HepG2 (cell line): ENCODE data around the gene MAPK9. TPM values are rescaled to one million over a fixed set of nuclear protein-coding genes. Genes with fewer than 3 reads are reported as not detected.

Source experiments
- ADNP ChIP-seq: sonication (generic); formaldehyde crosslinking; IDR thresholded peaks from 2 replicates; pipeline ENCODE4 v1.4.0; 2020; ENCODE audit warnings: missing genetic modification reagents
- MAFK ChIP-seq, 2 experiments: IDR thresholded peaks in 1 of 2; conservative IDR thresholded peaks in 1 of 2; 2 replicates each; pipeline ENCODE4 v1.6.1; 2011; ENCODE audit warnings: improper control_type of control experiment in 2 of 2, low read length in 2 of 2
- MEF2D ChIP-seq: sonication (generic); formaldehyde crosslinking; IDR thresholded peaks from 2 replicates; pipeline ENCODE4 v1.5.1; 2020; ENCODE audit warnings: mild to moderate bottlenecking, missing genetic modification reagents
- TBL1XR1 ChIP-seq: fragments of 150-350 bp; IDR thresholded peaks from 2 replicates; pipeline ENCODE4 v1.6.1; 2014; ENCODE audit warnings: borderline replicate concordance, low read length; ENCODE audit not compliant: partially characterized antibody
- ZFP62 ChIP-seq: sonication (generic); formaldehyde crosslinking; IDR thresholded peaks from 2 replicates; pipeline ENCODE4 v1.4.0; 2020; ENCODE audit warnings: missing genetic modification reagents
- ZNF253 ChIP-seq: sonication (generic); formaldehyde crosslinking; IDR thresholded peaks from 2 replicates; pipeline ENCODE4 v1.8.0; 2022; ENCODE audit warnings: mild to moderate bottlenecking, missing genetic modification reagents, borderline replicate concordance
- ZSCAN25 ChIP-seq: sonication (generic); formaldehyde crosslinking; IDR thresholded peaks from 2 replicates; pipeline ENCODE4 v1.8.0; 2022; ENCODE audit warnings: mild to moderate bottlenecking, missing genetic modification reagents
- polyA plus RNA-seq, 8 experiments: library from polyadenylated mRNA; depleted of rRNA in 3 of 8; stranded (reverse) in 7 of 8; unstranded in 1 of 8; fragments of >200 nt; fragmentation: Illumina TruSeq in 4 of 8; extraction: Trizol in 4 of 8; gene quantifications; 2 replicates each; pipeline versions ENCODE4 v1.2.1 to v1.2.3, GENCODE V29; 2011 to 2016; ENCODE audit warnings: low read depth in 4 of 8, missing spikeins in 1 of 8, mixed read lengths in 1 of 8; ENCODE audit not compliant: insufficient read depth in 1 of 8
- total RNA-seq, 5 experiments: library from RNA; depleted of rRNA; stranded (reverse); fragments of >200 nt; fragmentation: Illumina TruSeq; extraction: Trizol; gene quantifications; 2 replicates each; pipeline ENCODE4 v1.2.3, GENCODE V29; 2016; ENCODE audit warnings: low read depth in 1 of 5
- TF ChIP-seq, protein P1 (sequence below): sonication (generic); formaldehyde crosslinking; IDR thresholded peaks from 2 replicates; pipeline ENCODE4 v1.5.0; 2020; ENCODE audit warnings: mild to moderate bottlenecking, missing genetic modification reagents, borderline replicate concordance
- TF ChIP-seq, protein P2 (sequence below): sonication (generic); formaldehyde crosslinking; IDR thresholded peaks from 2 replicates; pipeline ENCODE4 v1.9.0; 2021; ENCODE audit warnings: missing genetic modification reagents, borderline replicate concordance
- TF ChIP-seq, protein P3 (sequence below): sonication (generic); formaldehyde crosslinking; IDR thresholded peaks from 2 replicates; pipeline ENCODE4 v1.4.0; 2020; ENCODE audit warnings: missing genetic modification reagents

Gene MAPK9
- total and polyA plus RNA-seq, 2 of the 13 experiments (the other 11 are each of a cell fraction or from before 2014, with no cell fraction given): 30.1 to 56.1 TPM

DNA sequence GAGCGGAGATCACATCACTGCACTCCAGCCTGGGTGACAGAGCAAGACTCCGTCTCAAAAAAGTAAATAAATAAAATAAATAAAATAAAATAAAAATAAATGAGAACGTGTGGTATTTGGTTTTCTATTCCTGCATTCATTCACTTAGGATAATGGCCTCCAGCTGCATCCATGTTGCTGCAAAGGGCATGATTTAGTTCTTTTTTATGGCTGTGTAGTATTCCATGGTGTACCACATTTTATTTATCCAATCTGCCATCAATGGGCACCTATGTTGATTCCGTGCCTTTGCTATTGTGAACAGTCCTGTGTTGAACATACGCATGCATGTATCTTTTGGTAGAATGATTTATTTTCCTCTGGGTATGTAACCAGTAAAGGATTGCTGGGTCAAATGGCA lies 74.1 kb downstream of the MAPK9 start (continued):
- TF ChIP-seq, protein P1, sequence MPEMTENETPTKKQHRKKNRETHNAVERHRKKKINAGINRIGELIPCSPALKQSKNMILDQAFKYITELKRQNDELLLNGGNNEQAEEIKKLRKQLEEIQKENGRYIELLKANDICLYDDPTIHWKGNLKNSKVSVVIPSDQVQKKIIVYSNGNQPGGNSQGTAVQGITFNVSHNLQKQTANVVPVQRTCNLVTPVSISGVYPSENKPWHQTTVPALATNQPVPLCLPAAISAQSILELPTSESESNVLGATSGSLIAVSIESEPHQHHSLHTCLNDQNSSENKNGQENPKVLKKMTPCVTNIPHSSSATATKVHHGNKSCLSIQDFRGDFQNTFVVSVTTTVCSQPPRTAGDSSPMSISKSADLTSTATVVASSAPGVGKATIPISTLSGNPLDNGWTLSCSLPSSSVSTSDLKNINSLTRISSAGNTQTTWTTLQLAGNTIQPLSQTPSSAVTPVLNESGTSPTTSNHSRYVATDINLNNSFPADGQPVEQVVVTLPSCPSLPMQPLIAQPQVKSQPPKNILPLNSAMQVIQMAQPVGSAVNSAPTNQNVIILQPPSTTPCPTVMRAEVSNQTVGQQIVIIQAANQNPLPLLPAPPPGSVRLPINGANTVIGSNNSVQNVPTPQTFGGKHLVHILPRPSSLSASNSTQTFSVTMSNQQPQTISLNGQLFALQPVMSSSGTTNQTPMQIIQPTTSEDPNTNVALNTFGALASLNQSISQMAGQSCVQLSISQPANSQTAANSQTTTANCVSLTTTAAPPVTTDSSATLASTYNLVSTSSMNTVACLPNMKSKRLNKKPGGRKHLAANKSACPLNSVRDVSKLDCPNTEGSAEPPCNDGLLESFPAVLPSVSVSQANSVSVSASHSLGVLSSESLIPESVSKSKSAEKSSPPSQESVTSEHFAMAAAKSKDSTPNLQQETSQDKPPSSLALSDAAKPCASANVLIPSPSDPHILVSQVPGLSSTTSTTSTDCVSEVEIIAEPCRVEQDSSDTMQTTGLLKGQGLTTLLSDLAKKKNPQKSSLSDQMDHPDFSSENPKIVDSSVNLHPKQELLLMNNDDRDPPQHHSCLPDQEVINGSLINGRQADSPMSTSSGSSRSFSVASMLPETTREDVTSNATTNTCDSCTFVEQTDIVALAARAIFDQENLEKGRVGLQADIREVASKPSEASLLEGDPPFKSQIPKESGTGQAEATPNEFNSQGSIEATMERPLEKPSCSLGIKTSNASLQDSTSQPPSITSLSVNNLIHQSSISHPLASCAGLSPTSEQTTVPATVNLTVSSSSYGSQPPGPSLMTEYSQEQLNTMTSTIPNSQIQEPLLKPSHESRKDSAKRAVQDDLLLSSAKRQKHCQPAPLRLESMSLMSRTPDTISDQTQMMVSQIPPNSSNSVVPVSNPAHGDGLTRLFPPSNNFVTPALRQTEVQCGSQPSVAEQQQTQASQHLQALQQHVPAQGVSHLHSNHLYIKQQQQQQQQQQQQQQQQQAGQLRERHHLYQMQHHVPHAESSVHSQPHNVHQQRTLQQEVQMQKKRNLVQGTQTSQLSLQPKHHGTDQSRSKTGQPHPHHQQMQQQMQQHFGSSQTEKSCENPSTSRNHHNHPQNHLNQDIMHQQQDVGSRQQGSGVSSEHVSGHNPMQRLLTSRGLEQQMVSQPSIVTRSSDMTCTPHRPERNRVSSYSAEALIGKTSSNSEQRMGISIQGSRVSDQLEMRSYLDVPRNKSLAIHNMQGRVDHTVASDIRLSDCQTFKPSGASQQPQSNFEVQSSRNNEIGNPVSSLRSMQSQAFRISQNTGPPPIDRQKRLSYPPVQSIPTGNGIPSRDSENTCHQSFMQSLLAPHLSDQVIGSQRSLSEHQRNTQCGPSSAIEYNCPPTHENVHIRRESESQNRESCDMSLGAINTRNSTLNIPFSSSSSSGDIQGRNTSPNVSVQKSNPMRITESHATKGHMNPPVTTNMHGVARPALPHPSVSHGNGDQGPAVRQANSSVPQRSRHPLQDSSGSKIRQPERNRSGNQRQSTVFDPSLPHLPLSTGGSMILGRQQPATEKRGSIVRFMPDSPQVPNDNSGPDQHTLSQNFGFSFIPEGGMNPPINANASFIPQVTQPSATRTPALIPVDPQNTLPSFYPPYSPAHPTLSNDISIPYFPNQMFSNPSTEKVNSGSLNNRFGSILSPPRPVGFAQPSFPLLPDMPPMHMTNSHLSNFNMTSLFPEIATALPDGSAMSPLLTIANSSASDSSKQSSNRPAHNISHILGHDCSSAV (CRISPR knock-in tag): no peak
- TF ChIP-seq, protein P2, sequence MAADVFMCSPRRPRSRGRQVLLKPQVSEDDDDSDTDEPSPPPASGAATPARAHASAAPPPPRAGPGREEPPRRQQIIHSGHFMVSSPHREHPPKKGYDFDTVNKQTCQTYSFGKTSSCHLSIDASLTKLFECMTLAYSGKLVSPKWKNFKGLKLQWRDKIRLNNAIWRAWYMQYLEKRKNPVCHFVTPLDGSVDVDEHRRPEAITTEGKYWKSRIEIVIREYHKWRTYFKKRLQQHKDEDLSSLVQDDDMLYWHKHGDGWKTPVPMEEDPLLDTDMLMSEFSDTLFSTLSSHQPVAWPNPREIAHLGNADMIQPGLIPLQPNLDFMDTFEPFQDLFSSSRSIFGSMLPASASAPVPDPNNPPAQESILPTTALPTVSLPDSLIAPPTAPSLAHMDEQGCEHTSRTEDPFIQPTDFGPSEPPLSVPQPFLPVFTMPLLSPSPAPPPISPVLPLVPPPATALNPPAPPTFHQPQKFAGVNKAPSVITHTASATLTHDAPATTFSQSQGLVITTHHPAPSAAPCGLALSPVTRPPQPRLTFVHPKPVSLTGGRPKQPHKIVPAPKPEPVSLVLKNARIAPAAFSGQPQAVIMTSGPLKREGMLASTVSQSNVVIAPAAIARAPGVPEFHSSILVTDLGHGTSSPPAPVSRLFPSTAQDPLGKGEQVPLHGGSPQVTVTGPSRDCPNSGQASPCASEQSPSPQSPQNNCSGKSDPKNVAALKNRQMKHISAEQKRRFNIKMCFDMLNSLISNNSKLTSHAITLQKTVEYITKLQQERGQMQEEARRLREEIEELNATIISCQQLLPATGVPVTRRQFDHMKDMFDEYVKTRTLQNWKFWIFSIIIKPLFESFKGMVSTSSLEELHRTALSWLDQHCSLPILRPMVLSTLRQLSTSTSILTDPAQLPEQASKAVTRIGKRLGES (CRISPR knock-in tag): no peak
- no peak for TF ChIP-seq MEF2D (CRISPR knock-in tag)
- TF ChIP-seq ZFP62 (CRISPR knock-in tag): no peak
- TF ChIP-seq ZSCAN25 (CRISPR knock-in tag): no peak
- no peak for TF ChIP-seq ADNP (CRISPR knock-in tag)
- TF ChIP-seq, protein P3, sequence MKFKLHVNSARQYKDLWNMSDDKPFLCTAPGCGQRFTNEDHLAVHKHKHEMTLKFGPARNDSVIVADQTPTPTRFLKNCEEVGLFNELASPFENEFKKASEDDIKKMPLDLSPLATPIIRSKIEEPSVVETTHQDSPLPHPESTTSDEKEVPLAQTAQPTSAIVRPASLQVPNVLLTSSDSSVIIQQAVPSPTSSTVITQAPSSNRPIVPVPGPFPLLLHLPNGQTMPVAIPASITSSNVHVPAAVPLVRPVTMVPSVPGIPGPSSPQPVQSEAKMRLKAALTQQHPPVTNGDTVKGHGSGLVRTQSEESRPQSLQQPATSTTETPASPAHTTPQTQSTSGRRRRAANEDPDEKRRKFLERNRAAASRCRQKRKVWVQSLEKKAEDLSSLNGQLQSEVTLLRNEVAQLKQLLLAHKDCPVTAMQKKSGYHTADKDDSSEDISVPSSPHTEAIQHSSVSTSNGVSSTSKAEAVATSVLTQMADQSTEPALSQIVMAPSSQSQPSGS: no peak
- TF ChIP-seq ZNF253 (CRISPR knock-in tag): no peak
- TF ChIP-seq TBL1XR1: no peak
- TF ChIP-seq MAFK (conservative IDR thresholded peaks at IDR 0.05 in 1 of 2, IDR thresholded peaks at IDR 0.05 in 1 of 2; ENCODE audit: low read length in 2 of 2): no peak
